ENCODE data around the gene GNPTAB. TPM values are rescaled to one million over a fixed set of nuclear protein-coding genes. Genes with fewer than 3 reads are reported as not detected.

The GNPTAB gene
- total RNA-seq, 1 experiment from 2014 or later = 40.8 TPM

GRCh38 chr12:101782273-101782731, 48.5 kb downstream of the GNPTAB start:
- intact Hi-C loops (cut with micrococcal nuclease; ENCODE audit: unreplicated experiment) = no loop called here
- H3K9me3 ChIP-seq (ENCODE audit: control insufficient read depth, insufficient read depth, low read depth, low read length) = no peaks in the 10 kb centered on the region
- H3K36me3 ChIP-seq (ENCODE audit: control insufficient read depth, insufficient read depth, low read length) = no peaks in the 10 kb centered on the region
- H3K27me3 ChIP-seq (ENCODE audit: control insufficient read depth, insufficient read depth, low read length) = no peaks in the 10 kb centered on the region
- CTCF ChIA-PET = no interaction called here
- ATAC-seq = no peak
- no peak overlapping the region for H3K4me3 ChIP-seq (ENCODE audit: low read depth in 2 of 2, low read length in 2 of 2)
- BruUV-seq (replicated peaks) = no TSS peak
- POLR2A ChIA-PET = no interaction called here
- no peak overlapping the region for H3K27ac ChIP-seq (ENCODE audit: low read length)
- in situ Hi-C loops (cut with HindIII; ENCODE audit: low pct_unique_long_range_greater_than_20kb, low sequenced_read_pairs) = no loop called here
- H3K4me1 ChIP-seq (ENCODE audit: control insufficient read depth, insufficient read depth, low read length) = no peaks in the 10 kb centered on the region
- no peak for TF ChIP-seq POLR2AphosphoS5 (IDR thresholded peaks at IDR 0.05; ENCODE audit: low read depth, low read length)
- no peak for TF ChIP-seq CTCF (IDR thresholded peaks at IDR 0.05)
- TF ChIP-seq TCF7L2 (IDR thresholded peaks at IDR 0.05; ENCODE audit: low read depth, low read length) = no peak
- TF ChIP-seq REST (IDR thresholded peaks at IDR 0.05; ENCODE audit: insufficient read depth in 1 of 2, low read depth in 2 of 2, low read length in 1 of 2) = no peak
- no peak for TF ChIP-seq SIN3A (IDR thresholded peaks at IDR 0.05; ENCODE audit: borderline replicate concordance, insufficient read depth, low read depth, low read length)
- DNase-seq (ENCODE audit: low read depth, low spot score) = no peak

- BruUV-seq (replicated peaks) = no TSS peak
- no peak for TF ChIP-seq SIN3A (IDR thresholded peaks at IDR 0.05; ENCODE audit: borderline replicate concordance, insufficient read depth, low read depth, low read length)
- TF ChIP-seq CTCF (IDR thresholded peaks at IDR 0.05) = no peak
- TF ChIP-seq TCF7L2 (IDR thresholded peaks at IDR 0.05; ENCODE audit: low read depth, low read length) = no peak
- TF ChIP-seq REST (IDR thresholded peaks at IDR 0.05; ENCODE audit: insufficient read depth in 1 of 2, low read depth in 2 of 2, low read length in 1 of 2) = no peak
- TF ChIP-seq POLR2AphosphoS5 (IDR thresholded peaks at IDR 0.05; ENCODE audit: low read depth, low read length) = no peak
- in situ Hi-C loops (cut with HindIII; ENCODE audit: low pct_unique_long_range_greater_than_20kb, low sequenced_read_pairs) (no loop called here), intact Hi-C loops (cut with micrococcal nuclease; ENCODE audit: unreplicated experiment) (no loop called here)
- no peak for ATAC-seq
- no peak overlapping the region for H3K27ac ChIP-seq (ENCODE audit: low read length)
- no peak for DNase-seq (ENCODE audit: low read depth, low spot score)
- no peaks in the 10 kb centered on the region for H3K27me3 ChIP-seq (ENCODE audit: control insufficient read depth, insufficient read depth, low read length)
- no peak overlapping the region for H3K4me3 ChIP-seq (ENCODE audit: low read depth in 2 of 2, low read length in 2 of 2)
- H3K4me1 ChIP-seq (ENCODE audit: control insufficient read depth, insufficient read depth, low read length) = no peaks in the 10 kb centered on the region
- no peaks in the 10 kb centered on the region for H3K9me3 ChIP-seq (ENCODE audit: control insufficient read depth, insufficient read depth, low read depth, low read length)
- no peaks in the 10 kb centered on the region for H3K36me3 ChIP-seq (ENCODE audit: control insufficient read depth, insufficient read depth, low read length)
- CTCF ChIA-PET = no interaction called here
- POLR2A ChIA-PET = no interaction called here
These were observed 48.9 kb downstream of the GNPTAB start for GRCh38 chr12:101781834-101782233.

Measured in Panc1 (cell line).